GM13977 (cell line): Measurements from ENCODE around the gene RFT1.

Source experiments
- DNase-seq: peaks from one replicate; pipeline ENCODE4 v3.0.0; 2012; ENCODE audit warnings: low spot score
- CTCF ChIP-seq: IDR thresholded peaks from 2 replicates; pipeline ENCODE4 v1.5.1; 2012; ENCODE audit warnings: mild to moderate bottlenecking, control low read depth; ENCODE audit not compliant: insufficient read depth; ENCODE audit errors: extremely low read depth, missing control alignments
- in situ Hi-C: fragments of 300-500 bp; cut with MboI; formaldehyde crosslinking; loops from one replicate; pipeline ENCODE4 v1.12.0; 2022; ENCODE audit warnings: low sequenced_read_pairs, low pct_unique_long_range_greater_than_20kb, mixed read lengths, inconsistent platforms; ENCODE audit not compliant: unreplicated experiment

The RFT1 gene

GRCh38 chr3:53114011-53114400 is 16.2 kb downstream of the RFT1 start:
- peak; percentile 85 for TF ChIP-seq CTCF
- DNase-seq: peak; percentile 77
- in situ Hi-C loops: loop anchor here (5.0 kb wide), 1 partner anchor 83 kb away; no protein-coding TSS in a partner anchor

- no peak for DNase-seq
- no peak for TF ChIP-seq CTCF
- in situ Hi-C loops: loop anchor here (5.0 kb wide), 1 partner anchor 84 kb away; no protein-coding TSS in a partner anchor
These were observed 16.8 kb downstream of the RFT1 start for GRCh38 chr3:53113293-53114010.

- in situ Hi-C loops: loop anchor here (5.0 kb wide), 1 partner anchor 85 kb away; no protein-coding TSS in a partner anchor
- no peak for TF ChIP-seq CTCF
- DNase-seq: no peak
These were observed 18.4 kb downstream of the RFT1 start for GRCh38 chr3:53111822-53112221.

DNA sequence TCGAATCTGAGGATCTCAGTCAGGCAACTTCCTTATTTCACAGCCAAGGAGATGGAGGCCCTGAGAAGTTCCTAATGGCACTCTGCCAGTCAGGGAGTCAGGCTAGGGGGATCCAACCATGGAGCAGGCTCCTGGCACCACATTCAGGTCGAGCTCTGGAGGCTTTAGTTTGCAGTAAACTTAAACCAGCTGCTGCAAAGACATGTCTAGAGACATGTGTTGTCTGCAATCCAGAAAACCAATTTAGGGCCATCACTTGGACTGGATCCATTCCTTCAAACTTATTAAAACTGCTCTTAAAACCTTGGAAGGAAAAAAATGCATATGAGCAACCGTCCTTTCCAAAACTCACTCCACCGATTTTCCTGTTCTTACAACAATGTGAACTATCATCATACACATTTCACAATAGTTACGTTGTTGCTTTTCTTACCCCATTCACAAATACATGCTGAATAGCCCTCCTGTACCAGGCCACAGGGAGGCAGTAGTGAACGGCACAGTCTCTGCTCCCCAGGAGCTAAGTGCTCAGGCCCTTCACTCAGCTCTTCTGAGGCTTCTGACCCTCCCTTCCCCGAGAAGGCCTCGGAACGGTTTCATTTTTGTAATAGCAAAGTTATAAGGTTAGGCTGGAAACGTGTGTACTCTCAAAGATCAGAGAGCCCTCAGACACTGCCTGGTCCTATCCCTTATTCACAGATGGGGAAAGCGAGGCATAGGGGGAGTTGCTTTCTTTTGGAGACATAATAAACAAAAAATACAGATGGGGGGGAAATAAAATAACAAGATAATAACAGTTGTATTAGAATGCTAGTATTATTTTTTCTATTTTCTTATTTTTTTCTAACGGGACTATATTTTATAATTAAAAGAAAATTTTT is 20.1 kb downstream of the RFT1 start:
- in situ Hi-C loops: loop anchor here (5.0 kb wide), 1 partner anchor 87 kb away; no protein-coding TSS in a partner anchor

DNA sequence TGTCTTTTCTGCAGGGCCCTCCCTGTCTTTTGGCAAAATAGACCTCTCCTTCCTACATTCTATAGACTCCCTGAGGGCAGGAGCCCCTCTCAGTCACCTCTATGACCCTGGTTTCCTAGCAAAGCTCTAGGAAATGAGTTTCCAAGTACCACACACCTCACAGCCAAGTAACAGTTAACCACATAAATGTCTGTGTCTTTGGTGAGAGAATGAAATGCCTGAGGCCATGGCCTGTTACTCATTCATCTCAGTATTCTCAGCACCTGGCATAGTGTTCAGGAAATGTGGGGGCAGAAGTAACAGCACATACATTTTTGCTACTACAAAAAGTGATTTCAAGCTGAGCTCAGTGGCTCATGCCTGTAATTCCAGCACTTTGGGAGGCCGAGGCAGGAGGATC is 21.0 kb downstream of the RFT1 start:
- in situ Hi-C loops: no loop called here
- TF ChIP-seq CTCF: no peak
- DNase-seq: no peak

More for the DNA sequence above, 20.1 kb downstream of the RFT1 start:
- TF ChIP-seq CTCF: peak; percentile 53
- no peak for DNase-seq

- DNase-seq: no peak
- in situ Hi-C loops: no loop called here
- TF ChIP-seq CTCF: no peak
These were observed 25.5 kb downstream of the RFT1 start for GRCh38 chr3:53104762-53105161.
